Psoas muscle (tissue), 8 donors: ENCODE data around the gene UBAP2. TPM values are rescaled to one million over a fixed set of nuclear protein-coding genes. Genes with fewer than 3 reads are reported as not detected.

Source experiments
- ATAC-seq, 4 donors: fragments of 200-7000 bp; cut with Tn5 transposase; one replicate each; pipeline ENCODE4 v1.9.1; 2020; ENCODE audit warnings: moderate library complexity in 3 of 4, mild to moderate bottlenecking in 2 of 4
- DNase-seq, 2 donors: peaks; one replicate each; pipeline ENCODE4 v3.0.0-alpha.2; 2020
- H3K27ac ChIP-seq: fragments of 200-600 bp; one replicate; pipeline ENCODE4 v1.8.0; 2022
- H3K27me3 ChIP-seq, 3 donors: fragments of 200-600 bp in 1 of 3; one replicate each; pipeline versions ENCODE4 v1.6.1 to v1.8.0; 2013 to 2022; ENCODE audit warnings: low read length in 2 of 3, mild to moderate bottlenecking in 2 of 3, moderate library complexity in 1 of 3; ENCODE audit not compliant: insufficient read depth in 3 of 3
- H3K36me3 ChIP-seq, 2 donors: fragments of 200-600 bp in 1 of 2; one replicate each; pipeline versions ENCODE4 v1.6.1 to v1.8.0; 2013 to 2022; ENCODE audit warnings: low read depth in 1 of 2, mild to moderate bottlenecking in 1 of 2, moderate library complexity in 1 of 2; ENCODE audit not compliant: insufficient read depth in 1 of 2
- H3K4me1 ChIP-seq: fragments of 200-600 bp; one replicate; pipeline ENCODE4 v1.8.0; 2022
- H3K4me3 ChIP-seq: fragments of 200-600 bp; one replicate; pipeline ENCODE4 v1.8.0; 2022; ENCODE audit warnings: mild to moderate bottlenecking
- H3K9me3 ChIP-seq: fragments of 200-600 bp; one replicate; pipeline ENCODE4 v1.8.0; 2022
- WGBS, 3 donors: extraction: QIAGEN DNeasy Blood & Tissue Kit; methylation state at CpG; one replicate each; pipeline versions ENCODE4 v1.1.6 to v1.1.7; 2013; 5-methylcytosine and 5-hydroxymethylcytosine counted together
- intact Hi-C, 2 donors: fragments of 100-400 bp; cut with DNase I; formaldehyde crosslinking; loops; one replicate each; pipeline versions ENCODE4 v1.11.0 to v1.14.2; 2022
- polyA plus RNA-seq, 3 donors: library from polyadenylated mRNA; stranded (reverse); fragments of 200-250 nt; gene quantifications; one replicate each; pipeline ENCODE4 v1.2.3, GENCODE V29; 2013
- total RNA-seq, 4 donors: library from RNA; stranded (reverse); fragmentation: NEBNext Ultra II Directional in 2 of 4; extraction: Animal tissue kit (Norgen Biotek cat#: 25700) in 2 of 4; gene quantifications; one replicate each; pipeline versions ENCODE4 v1.2.1 to v1.2.4, GENCODE V29; 2021 to 2023
- TF ChIP-seq, protein P1 (sequence below): fragments of 200-600 bp; IDR thresholded peaks from one replicate; pipeline ENCODE4 v1.8.0; 2022; ENCODE audit warnings: antibody characterized with exemption
- donor health status: healthy with polysubstance abuse.
- donor health status: DM: no; HTN: no; CAD: no; lungs with moderate emphysema.
- donor health status: Bipolar disorder and iron deficiency.
- donor health status: healthy.
- donor health status: DM: yes; HTN: yes; CAD: no.
- donor health status: DM: no; HTN: no; CAD: no.
- donor health status: DM: no; HTN: no; CAD: no.
- donor health status: DM: yes; HTN: yes; CAD: no.

UBAP2 gene
- total and polyA plus RNA-seq, 7 donors, result 14.4 to 46.3 (median 31.5) TPM

DNA sequence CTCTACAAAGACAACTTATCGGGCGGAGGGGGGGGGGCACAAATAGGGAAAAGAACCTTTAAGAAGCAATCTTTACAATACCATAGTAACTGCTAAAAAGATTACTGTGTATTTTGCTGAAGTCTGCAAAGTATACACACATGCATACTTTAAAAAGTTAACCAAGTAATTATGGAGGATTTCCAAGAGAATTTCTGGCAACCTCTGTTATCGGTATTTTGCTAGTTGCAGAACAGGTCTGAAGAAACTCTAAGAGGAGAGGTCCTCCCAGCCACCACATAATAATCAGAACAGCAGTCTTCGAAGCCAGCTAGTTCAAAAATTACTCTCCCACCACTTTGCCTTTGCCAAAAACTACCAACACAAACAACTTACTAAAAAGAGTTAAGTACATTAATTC lies 56.1 kb downstream of the UBAP2 start:
- Histone ChIP-seq H3K9me3 (no peaks in the 10 kb centered on the region), H3K27me3 (no peaks in the 10 kb centered on the region), H3K4me1 (no peaks in the 10 kb centered on the region), H3K4me3 (no peak overlapping the region), H3K36me3 (peaks cover 4 to 54% of the 10 kb centered on the region in 2 donors), H3K27ac (no peak overlapping the region)
- TF ChIP-seq, protein P1, sequence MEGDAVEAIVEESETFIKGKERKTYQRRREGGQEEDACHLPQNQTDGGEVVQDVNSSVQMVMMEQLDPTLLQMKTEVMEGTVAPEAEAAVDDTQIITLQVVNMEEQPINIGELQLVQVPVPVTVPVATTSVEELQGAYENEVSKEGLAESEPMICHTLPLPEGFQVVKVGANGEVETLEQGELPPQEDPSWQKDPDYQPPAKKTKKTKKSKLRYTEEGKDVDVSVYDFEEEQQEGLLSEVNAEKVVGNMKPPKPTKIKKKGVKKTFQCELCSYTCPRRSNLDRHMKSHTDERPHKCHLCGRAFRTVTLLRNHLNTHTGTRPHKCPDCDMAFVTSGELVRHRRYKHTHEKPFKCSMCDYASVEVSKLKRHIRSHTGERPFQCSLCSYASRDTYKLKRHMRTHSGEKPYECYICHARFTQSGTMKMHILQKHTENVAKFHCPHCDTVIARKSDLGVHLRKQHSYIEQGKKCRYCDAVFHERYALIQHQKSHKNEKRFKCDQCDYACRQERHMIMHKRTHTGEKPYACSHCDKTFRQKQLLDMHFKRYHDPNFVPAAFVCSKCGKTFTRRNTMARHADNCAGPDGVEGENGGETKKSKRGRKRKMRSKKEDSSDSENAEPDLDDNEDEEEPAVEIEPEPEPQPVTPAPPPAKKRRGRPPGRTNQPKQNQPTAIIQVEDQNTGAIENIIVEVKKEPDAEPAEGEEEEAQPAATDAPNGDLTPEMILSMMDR, result no peak
- ATAC-seq (no peak), DNase-seq (no peak)
- intact Hi-C loops, result no loop called here
- 93 to 95% (median 94%) methylated on average over 4 of the region's 4 CpGs for WGBS, 3 donors

DNA sequence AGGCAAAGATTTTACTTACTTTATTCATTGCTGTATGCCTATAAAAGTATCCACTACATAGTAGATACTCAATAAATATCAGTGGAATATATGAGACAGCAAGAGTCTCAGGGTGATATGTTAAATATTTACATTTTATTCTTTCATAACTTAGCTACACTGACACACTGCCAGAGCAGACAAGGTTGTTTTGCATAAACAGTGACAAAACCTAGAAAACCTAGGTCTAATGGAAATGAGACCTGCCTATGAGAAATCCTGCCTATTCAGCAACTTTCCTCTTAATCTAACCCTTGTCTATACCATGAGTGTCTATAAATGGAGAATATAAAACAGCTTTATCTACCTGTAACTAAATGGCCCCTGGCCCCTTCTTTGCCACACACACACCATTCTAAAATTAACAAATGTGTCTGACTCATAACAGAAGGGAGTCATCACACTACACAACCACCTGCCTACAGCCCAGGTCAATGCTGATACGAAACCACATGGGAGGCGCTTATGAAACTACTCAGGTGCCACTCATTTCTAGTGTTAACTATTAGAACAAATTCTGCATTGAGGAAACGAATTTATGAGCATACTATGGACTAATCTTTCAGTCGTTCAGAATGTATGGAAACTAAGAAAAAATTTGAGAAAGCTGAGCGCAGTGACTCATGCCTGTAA lies 60.3 kb downstream of the UBAP2 start:
- H3K9me3 ChIP-seq, result no peaks in the 10 kb centered on the region
- H3K4me3 ChIP-seq, result no peak overlapping the region
- H3K36me3 ChIP-seq, result peaks cover 0 to 62% of the 10 kb centered on the region in 2 donors
- H3K27ac ChIP-seq, result no peak overlapping the region
- H3K27me3 ChIP-seq, result no peaks in the 10 kb centered on the region
- DNase-seq, result no peak
- peak; percentile 54 to 76 (median 70) for ATAC-seq
- H3K4me1 ChIP-seq, result no peaks in the 10 kb centered on the region
- TF ChIP-seq, protein P1, result no peak
- intact Hi-C loops, result loop anchor here in 1 of 2 donors (10.0 kb wide), 1 partner anchor 56 kb away; the partner anchor contains the start of gene UBAP2
- WGBS, 3 donors, result 83 to 95% (median 92%) methylated on average over 5 of the region's 5 CpGs

DNA sequence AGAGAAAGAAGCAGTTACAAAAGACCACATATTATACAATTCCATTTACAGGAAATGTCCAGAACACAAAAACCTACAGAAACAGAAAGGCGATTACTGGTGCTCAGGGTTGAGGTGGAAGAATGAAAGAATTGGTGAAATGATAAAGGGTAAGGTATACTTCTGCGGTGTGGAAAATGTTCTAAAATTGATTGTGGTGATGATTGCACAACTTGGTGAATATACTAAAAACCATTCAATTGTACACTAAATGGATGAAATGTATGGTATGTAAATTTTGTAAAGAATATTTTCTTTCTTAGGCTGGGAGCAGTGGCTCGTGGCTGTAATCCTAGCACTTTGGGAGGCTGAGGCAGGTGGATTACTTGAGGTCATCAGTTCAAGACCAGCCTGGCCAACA lies 72.3 kb downstream of the UBAP2 start:
- ATAC-seq, result no peak
- 55 to 91% (median 80%) methylated on average over 3 of the region's 3 CpGs for WGBS, 3 donors

DNA sequence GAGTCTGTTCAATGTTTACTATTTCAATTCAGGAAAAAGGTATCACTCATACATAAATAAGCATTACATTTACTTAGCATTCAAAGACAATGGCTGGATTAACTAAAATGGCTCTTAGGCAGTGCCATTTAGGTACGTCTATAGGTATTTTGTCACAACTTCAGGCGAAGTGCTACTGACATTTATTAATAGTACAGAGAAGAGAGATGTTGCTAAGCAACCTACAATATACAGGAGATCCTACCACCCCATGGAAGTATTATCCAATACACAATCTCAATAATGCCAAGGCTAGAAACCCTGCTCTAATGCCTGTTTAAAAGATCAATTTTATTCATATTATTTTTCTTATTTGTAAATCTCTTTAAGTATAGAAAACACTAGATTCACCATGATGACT lies 76.0 kb downstream of the UBAP2 start:
- intact Hi-C loops, result no loop called here
- Histone ChIP-seq H3K4me3 (no peak overlapping the region), H3K36me3 (peaks cover 0 to 72% of the 10 kb centered on the region in 2 donors), H3K4me1 (no peaks in the 10 kb centered on the region), H3K9me3 (no peaks in the 10 kb centered on the region), H3K27me3 (no peaks in the 10 kb centered on the region), H3K27ac (no peak overlapping the region)
- no peak for DNase-seq
- 50 to 60% (median 54%) methylated on average over 2 of the region's 2 CpGs for WGBS, 3 donors
- TF ChIP-seq, protein P1, result no peak
- no peak for ATAC-seq

More for the DNA sequence above, 72.3 kb downstream of the UBAP2 start:
- H3K27ac ChIP-seq, result no peak overlapping the region
- no peak overlapping the region for H3K4me3 ChIP-seq
- no peaks in the 10 kb centered on the region for H3K27me3 ChIP-seq
- DNase-seq, result no peak
- intact Hi-C loops, result no loop called here
- TF ChIP-seq, protein P1, result no peak
- no peaks in the 10 kb centered on the region for H3K4me1 ChIP-seq
- no peaks in the 10 kb centered on the region for H3K9me3 ChIP-seq
- H3K36me3 ChIP-seq, result peaks cover 0 to 56% of the 10 kb centered on the region in 2 donors
